Activated CD4-positive, alpha-beta T cell treated with anti-CD3 and anti-CD28 coated beads, Interleukin-2, amount 50 U/mL, for 24 hours (primary cell): ENCODE data around the gene CDO1.

Experiments
- DNase-seq, 2 donors: peaks; one replicate each; pipeline ENCODE4 v3.0.0-alpha.2; 2020; ENCODE audit warnings: low read depth in 1 of 2, low spot score in 1 of 2

The CDO1 gene

DNA sequence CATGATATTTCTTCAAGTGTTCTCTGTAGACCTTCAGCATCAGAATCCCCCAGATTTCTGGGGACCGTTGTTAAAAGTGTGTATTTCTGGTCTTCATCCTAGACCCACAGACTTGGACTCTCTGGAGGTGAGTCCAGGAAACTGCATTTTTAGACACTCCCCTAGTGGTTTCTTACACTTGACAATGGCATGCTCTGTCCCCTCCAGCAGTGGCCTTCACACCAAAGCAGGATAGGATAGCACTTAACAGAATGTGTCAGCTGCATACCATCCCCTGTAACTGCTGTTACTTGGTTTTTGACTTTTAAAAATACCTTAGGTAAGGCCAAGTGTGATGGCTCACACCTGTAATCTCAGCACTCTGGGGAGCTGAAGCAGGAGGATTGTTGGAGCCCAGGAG lies 20.8 kb downstream of the CDO1 start:
- DNase-seq, result no peak

DNA sequence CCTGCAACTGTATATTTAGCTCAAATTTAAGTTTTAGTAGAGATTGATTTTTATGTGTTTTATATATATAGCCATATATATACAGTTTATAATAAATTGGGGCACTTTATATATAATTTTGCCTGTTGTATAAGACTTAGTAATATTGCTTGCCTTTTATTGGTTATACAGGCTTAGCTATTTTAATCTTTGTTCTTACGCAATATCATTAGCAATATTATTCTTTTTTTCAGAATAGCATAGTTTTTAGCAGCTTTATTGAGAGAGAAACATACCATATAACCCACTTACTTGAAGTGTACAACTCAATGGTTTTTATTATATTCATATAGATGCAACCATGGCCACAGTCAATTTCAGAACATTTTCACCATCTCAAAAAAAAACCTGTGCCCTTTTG lies 28.0 kb downstream of the CDO1 start:
- no peak for DNase-seq

DNA sequence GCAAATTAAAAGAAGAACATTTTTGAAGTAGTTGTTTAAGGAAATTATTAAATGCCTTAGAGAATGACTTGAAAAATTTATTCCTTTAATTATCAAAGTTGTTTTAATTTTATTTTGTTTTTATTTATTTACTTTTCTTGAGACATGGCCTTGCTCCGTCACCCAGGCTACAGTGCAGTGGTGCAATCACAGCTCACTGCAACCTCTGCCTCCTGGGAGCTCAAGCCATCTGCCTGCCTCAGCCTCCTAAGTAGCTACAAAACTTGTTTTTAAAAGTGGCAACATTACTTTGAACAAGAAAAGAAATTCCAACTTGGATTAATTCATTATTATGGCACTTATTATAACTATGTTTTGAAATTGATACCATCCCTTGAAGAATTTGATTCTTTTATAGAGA lies 29.0 kb downstream of the CDO1 start:
- DNase-seq, result no peak

DNA sequence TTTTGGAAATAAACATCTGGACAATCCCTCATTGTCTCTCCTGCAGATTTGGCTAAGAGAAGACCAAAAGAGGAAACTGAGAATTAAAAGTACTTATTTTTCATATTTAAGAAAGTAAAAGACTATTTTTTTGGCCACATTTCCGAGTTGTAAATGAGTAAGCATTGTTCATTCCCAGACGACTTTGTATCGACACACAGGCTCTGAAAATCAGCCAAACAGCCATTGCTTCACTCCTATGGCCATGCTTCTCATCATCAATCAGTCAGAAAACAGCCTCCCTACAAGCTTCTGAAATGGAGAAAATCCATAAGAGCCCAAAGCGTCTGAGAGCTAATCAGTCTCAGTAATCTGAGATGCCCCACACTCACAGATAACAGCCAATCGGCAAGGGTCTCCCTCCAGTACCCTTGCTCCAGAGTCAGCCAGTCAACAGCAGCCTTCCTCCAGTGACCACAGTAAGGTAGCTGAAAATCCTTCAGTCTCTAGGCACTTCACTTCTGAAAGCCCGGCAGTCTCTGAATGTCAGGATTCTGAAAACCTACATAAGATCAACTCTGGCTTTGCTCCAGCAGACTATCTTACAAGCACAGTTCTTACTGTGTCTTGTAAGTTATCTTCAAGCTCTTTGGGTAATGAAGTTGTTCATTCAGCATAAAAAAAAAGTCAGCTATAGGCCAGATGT lies 30.9 kb downstream of the CDO1 start:
- DNase-seq, result no peak

DNA sequence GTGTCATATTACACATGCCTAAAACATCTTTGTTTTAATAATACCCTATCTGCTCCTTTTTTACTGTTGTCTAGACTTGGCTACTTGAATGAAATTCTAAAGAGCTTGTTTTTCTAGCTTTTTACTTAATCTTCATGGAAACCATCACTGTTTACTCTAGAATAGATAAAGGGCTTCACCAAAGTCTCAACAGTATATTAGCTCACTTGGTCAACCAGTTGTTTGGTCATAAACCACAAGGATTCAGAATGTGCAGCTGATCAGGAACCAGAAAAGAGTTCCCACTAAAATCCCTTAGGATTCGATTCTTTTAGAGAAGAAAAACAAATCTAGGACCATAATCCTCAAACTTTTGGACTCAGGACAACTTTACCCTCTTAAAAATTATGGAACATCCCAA lies 38.0 kb downstream of the CDO1 start:
- DNase-seq, result no peak

DNA sequence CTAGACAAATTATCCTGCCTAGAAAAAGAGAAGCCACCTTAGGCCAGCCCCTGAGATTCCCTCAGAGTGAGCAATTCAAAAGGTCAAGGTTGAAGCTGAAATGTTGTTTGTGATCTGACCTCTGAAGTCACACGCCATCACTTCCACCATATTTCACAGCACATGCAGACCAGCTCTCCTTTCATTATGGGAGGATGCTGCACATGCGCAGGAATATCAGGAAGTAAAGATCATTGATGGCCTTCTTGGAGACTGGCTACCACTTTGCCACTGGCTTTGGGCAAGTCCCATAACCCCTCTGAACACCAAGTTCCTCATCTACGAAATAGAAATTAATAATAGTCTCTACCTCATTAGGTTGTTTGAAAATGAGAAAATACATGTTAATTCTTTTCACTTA lies 39.5 kb downstream of the CDO1 start:
- DNase-seq, result no peak

DNA sequence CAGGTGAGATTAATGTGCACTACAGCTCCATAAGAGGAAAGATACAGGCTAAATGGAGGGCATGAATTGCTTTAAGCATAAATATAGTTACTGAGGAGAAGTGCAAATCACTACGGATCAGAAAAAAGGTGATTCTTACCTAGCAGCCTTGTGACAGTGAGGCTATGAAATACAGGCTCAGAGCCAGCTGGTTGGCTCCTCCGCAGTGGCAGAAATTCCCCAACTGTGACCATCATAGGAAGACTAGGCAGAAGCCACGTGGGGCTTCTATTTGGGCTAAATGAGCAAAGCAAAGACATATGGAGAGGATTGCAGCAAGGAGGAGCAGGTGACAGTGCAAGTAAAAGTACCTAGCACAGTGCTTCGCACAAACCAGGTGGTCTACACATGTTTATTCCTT lies 40.5 kb downstream of the CDO1 start:
- DNase-seq, result no peak

DNA sequence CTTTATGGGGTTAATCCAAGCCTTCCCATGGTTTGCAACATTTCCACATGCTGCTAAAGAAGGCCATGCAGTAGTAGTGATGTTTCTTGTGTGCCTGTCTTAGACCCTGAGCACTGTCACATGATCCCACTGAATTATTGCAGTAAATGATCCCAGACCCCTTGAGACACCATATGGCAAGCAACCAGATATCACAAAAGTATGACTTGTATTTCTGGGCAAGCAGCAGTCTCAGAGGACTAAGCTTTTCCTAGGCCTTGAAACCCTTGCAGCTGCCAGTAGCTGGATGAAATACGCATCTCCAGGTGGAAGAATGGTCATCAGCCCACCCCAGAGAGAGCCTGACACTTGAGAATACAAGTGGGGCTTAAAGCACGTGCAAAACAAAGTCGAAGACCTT lies 41.8 kb downstream of the CDO1 start:
- DNase-seq, result no peak

DNA sequence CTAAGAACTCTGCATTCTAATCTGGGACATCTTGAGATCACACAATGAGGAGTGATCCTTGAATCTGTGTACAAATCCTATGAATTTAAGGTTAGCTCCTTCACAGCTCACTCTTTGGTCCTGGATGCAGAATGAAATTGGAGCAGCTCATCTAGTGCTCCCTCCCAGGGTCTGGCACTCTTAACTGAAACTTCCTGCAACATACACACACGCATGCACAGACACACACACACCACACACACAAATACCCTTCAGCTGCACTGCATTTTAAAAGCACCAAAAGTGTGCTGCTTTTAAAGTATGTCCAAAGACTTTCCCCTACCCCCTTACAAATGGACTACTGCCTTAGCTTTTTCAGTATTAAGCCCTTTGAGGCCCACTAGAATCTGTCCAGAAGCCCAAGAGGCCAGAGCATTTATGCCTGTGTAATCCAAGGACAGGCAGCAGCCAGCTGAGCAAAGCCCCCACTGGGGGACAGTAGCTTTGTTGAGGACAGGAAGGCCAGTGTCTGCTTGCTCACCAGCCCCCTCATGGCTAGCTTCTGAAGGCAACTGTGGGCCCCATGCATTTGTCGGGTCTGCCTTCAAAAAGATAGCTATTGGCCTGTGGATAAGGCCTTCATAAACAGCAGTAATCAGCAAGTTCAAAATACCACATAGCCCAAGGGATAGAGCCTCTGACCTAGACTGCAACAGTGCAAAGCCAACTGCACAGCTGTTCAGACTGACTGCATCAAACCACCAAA lies 43.6 kb downstream of the CDO1 start:
- DNase-seq, result no peak

DNA sequence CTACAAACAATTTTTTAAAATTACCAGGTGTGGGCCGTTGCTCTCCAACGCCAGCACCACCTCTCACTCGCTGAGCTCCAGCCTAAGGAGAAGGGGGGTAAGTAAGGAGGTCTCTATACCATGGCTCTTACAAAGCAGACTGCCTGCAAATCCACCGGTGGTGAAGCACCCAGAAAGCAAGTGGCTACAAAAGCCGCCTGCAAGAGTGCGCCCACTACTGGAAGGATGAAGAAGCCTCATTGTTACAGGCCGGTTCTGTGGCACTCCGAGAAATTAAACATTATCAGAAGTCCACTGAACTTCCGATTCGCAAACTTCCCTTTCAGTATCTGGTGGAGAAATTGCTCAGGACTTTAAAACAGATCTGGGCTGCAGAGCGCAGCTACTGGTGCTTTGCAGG lies 46.0 kb downstream of the CDO1 start:
- DNase-seq, result no peak

DNA sequence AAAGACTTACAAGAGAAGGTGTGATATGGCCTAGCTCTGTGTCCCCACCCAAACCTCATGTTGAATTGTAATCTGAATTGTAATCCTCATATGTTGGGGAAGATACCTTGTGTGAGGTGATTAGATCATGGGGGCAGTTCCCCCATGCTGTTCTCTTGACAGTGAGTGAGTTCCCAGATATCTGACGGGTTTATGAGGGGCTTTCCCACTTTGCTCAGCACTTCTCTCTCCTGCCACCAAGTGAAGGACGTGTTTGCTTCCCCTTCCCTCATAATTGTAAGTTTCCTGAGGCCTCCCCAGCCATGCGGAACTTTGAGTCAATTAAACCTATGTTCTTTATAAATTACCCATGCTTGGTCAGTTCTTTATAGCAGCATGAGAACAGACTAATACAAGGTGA lies 49.0 kb downstream of the CDO1 start:
- DNase-seq, result no peak

DNA sequence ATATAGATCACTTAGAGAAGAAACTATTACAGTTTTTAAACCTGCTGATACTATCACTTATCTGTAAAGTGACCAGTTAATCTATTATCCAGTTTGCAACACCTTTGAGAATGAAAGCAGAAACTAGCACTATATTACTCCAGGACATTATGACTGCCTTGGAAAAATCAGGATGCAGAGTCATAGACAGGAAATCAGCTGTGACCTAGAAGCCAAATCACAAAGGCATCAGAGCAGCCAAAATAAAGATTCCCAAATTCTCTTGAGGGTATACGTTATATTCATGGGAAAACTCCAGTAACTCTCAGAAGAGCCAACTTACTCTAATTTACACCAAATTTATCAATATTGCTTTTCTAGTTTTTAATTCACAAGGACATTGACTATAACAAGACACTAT lies 49.9 kb downstream of the CDO1 start:
- DNase-seq, result no peak

DNA sequence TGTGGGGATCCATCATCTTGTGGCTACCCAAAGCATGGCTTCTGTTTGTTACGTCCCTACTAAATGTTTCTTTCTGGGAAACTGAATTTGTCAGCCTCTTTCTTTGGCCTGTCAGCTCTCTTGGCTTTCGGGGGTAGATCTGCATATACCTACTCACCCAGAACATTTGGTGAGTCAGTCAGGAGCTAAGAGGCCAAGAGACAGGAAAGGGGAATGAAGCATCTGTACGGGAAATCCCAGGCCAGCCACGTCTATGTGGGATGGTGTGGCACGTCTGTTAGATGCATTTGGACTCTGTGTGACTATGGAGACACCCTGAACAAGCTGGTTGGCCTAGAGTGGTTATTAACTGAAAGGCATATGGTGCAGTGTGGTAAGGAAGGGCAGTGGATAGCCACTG lies 58.1 kb downstream of the CDO1 start:
- DNase-seq, result no peak

DNA sequence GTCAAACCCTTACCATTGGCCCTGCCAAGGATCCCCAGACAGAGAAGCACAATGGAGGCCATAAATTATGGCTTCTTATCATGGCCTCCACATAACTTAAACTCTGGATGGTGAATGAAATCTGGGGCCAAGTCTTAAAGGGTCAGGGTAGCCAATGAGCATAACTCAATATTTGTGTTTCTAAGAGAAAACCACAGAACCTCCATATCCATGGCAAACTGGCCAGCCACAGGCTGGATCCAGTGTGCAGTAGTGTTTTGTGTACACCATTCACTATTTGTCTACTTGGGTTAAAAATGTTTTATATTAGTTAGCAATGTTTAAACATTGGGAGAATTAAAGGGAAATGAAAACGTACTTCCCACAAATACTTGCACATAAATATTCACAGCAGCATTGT lies 60.8 kb downstream of the CDO1 start:
- no peak for DNase-seq
